GM20000 (cell line): Measurements from ENCODE around the gene ZNF581.

ENCODE experiments used
- DNase-seq: peaks from one replicate; pipeline ENCODE4 v3.0.0; 2012; ENCODE audit warnings: low spot score
- CTCF ChIP-seq: IDR thresholded peaks from 2 replicates; pipeline ENCODE4 v1.5.1; 2012; ENCODE audit warnings: mild to moderate bottlenecking, control low read depth; ENCODE audit errors: extremely low read depth, missing control alignments

ZNF581 gene

GRCh38 chr19:55686311-55687050 lies 43.0 kb downstream of the ZNF581 start:
- TF ChIP-seq CTCF: no peak
- no peak for DNase-seq

- no peak for DNase-seq
- TF ChIP-seq CTCF: no peak
These were observed 44.1 kb downstream of the ZNF581 start for GRCh38 chr19:55687281-55688201.

GRCh38 chr19:55688422-55689218 lies 45.2 kb downstream of the ZNF581 start:
- DNase-seq: no peak
- no peak for TF ChIP-seq CTCF

- no peak for DNase-seq
- no peak for TF ChIP-seq CTCF
These were observed 46.1 kb downstream of the ZNF581 start for GRCh38 chr19:55689411-55690108.

DNA sequence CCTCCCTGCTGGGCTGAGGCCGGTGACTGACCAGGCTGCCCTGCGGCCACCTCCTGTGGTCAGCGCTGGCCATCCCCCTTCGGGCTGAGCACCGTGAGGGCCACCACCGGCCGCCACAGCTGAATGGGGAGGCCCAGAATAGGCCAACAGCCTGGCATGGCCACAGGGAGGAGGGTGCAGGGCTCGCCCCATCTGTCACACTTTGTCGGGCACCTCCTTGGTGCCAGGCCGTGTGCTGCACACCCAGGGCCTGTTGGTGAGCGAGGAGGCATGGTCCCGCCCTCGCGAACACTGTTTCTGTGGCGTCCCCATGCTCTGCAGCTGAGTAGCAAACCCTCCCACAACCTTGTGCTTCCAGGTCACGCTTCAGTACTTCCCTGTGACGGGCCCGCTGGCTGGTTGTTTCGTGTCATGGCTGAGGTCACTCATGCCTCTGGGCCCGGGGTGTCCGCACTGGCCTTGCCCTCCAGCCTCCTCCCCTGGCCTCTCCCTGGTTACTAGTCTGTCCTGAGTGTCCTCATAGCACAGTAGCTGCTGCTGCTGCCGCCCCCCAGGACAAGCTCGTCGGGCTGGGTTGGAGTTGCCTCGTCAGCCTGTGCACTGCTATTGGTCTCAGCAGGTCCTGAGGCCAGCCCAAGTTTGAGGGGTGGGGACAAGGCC lies 46.8 kb downstream of the ZNF581 start:
- DNase-seq: no peak
- TF ChIP-seq CTCF: no peak

GRCh38 chr19:55690769-55691545 lies 47.5 kb downstream of the ZNF581 start:
- no peak for DNase-seq
- TF ChIP-seq CTCF: no peak
